Inferior parietal cortex (tissue), 1 donor: ENCODE data around the gene CACNA1G.

Experiments used
- DNase-seq: peaks from one replicate; pipeline ENCODE4 v3.0.0-alpha.2; 2016; ENCODE audit errors: extremely low spot score

The CACNA1G gene

DNA sequence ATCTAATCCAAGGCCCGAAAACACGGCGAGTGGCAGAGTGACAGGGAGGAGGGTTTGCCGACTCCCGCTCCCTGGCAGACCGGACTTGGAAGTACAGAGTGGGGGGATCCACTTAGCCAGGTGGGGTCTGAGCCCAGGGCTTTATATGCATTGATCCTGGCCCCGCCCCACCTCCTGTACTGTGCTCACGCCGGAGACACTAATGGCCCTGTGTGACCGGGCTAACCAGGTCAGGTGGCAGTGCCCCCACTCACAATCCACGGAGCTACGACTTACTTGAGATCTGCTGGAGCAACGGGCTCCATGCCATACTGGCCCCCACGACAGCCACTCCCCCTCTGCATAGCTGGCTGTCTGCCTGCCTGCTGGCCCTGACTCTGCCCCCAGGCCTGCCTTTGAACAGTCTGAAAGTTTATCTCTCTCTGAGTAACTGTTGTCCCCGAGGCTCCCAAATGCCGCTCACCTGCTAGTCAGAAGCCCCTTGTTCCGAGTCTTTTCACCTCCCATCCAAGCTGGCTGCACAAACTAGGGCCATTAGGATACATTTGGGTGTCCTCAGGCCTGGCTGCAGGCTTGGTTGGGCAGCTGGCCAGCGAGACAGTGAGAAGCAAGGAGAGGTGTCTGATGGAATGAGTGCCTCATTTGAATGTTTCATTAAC lies 28.0 kb downstream of the CACNA1G start:
- no peak for DNase-seq

GRCh38 chr17:50589095-50589705 lies 28.7 kb downstream of the CACNA1G start:
- DNase-seq: no peak

GRCh38 chr17:50590946-50591737 lies 30.6 kb downstream of the CACNA1G start:
- DNase-seq: no peak

DNA sequence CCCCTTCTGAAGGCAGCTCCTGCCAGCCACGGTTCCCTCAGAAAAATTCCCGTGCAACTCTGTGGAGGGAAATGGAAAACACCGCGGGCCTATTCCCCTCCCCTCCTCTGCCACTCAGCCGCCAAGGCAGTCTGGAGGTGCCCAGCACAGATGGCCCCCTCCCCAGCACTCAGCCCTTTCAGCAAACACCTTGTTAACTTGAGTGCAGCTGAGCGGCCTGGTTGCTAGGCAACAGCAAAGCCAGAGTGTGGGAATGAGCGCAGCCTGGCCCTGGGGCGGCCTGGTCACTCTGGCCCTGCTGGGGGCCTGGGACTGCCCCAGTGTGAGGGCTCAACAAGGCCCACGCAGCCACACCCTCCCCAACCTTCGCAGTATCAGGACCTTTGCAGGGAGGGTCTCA lies 32.8 kb downstream of the CACNA1G start:
- no peak for DNase-seq

DNA sequence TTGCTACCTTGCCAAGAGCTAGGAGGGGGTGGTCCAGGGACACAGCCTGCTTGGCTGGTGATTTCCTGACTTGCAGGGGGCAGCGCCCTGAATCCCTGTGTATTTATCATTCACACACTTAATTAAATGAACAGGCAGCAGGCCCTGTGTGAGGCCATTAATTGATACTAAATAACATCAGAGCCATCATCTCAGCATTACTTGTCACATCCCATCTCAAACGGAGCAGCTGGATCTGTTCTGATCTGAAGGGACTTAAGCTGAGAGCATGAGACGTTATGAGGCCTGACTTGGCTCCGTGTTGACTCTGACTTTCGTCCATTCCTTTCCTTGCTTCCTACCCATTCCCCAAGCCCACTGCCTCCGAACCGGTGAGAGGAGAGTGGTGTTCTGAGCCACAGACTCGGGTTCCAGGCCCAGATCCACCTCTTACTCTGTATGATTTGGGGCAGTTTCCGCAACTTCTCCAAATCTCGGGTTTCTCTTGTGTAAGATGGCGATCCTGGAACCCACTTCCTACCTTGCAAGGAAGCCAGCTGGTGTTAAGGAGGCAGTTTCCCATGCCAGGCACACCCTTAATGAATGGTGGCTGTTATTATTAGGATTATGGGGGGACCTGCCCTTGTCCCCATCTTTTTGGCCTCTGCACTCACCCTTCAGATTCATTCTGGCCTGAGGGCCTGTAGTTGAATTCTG lies 33.8 kb downstream of the CACNA1G start:
- no peak for DNase-seq

DNA sequence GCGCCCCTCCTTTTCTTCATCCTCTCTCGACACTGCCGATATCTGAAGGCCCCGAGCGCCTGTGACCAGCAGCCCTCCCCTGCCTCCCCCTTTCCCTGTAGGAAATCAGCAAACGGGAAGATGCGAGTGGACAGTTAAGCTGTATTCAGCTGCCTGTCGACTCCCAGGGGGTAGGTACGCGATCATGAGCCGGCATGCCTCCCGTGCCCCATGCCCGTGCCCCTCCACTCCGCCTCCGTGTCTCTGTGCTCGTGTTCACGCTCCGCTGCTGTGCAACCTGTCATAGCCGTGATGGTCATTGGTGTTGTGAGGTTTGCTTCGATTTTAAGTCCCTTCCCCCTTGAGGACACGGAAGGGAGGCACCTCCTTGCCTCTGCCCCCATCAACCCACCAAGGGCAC lies 34.4 kb downstream of the CACNA1G start:
- DNase-seq: no peak

- no peak for DNase-seq
Measured at GRCh38 chr17:50596191-50597037, 35.9 kb downstream of the CACNA1G start.

GRCh38 chr17:50598487-50598886 lies 38.0 kb downstream of the CACNA1G start:
- no peak for DNase-seq

- DNase-seq: no peak
Measured at GRCh38 chr17:50599606-50600005, 39.1 kb downstream of the CACNA1G start.

DNA sequence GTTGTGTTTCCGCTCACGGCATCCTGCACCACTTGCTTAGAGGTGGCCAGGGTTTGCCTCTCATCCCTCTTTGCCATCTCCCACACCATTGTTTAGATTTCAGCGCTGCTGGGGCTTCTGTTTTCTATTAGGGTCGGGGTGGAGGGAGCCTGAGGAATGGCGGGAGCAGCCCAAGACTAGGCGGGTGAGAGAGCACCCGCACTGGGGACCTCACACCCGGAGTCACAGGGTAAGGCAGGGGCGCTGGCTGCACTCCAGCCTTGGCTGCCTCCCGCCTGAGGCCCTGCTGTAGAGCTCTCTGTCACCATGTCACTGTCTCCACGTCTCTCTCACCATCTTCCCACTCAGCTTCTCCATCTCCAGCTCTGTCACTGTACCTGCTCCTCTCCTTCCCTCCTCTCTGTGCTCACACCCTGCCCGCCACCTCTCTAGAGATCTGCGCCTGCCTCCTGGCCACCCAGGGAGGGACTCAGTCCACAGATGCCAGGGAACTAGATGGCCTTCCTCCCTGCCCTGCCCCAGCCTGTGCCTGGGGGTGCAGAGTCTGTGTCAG lies 41.4 kb downstream of the CACNA1G start:
- DNase-seq: no peak

DNA sequence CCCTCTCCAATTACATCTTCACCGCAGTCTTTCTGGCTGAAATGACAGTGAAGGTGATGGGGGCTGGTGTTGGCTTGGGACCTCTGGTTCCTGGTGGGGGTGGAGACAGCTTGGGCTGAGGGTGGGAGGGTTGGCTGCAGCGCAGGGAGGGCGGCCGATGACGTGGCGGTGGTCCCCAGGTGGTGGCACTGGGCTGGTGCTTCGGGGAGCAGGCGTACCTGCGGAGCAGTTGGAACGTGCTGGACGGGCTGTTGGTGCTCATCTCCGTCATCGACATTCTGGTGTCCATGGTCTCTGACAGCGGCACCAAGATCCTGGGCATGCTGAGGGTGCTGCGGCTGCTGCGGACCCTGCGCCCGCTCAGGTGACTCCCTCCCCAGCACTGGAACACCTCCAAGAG lies 42.3 kb downstream of the CACNA1G start:
- no peak for DNase-seq

DNA sequence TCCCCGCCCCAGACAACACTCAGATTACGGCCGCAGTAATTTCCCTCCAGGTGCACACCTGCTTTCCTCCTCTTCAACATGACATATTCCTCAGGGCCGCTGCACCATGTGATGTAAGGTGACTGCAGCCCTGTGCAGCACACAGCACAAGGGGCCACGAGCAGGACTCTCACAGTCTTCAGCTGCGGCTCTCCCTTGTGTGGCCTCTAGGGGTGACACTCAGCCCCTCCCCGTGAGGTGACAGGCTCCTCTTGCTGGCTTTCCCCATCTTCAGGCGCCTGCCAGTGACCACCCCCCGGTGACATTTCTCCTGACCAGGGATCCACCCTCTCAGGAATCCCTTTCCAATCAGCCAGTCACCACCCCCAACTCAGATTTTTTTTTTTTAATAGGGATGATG lies 42.8 kb downstream of the CACNA1G start:
- no peak for DNase-seq

DNA sequence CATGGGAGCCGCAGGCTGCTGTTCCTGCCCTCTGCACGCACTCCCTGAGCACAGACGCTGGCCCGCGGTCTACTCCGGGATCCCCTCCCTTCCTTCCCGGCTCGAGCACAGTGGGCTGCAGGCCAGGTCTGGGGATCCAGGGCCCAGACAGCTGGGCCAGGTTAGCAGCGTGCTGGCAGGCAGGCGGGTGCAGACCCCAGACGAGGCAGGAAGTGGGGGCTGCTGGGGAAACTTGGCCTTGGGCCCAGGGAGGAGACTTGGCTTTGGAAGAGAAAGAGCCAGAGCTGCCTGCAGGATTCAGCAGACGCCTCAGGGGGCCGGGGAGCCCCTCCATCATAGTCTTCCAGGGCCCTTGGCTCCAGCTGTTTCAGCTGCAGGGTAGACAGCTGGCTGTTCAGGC lies 44.0 kb downstream of the CACNA1G start:
- no peak for DNase-seq

DNA sequence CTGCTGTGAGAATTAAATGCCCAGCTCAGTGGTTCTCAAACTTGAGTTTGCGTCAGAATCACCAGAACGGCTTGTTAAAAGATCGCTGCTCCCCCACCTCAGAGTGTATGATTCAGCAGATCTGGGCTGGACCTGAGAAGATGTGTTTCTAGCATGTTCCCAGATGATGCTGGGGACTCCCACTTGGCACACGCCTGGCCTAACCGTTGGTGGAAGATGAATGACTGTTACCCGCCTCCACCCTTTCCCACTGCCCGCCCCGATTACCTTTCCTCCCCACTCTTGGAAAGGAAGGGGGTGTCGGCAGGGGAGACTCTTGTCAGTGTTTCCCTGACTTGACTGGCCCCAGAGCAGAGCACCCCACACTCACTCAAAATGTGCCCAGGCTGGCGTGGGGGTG lies 44.9 kb downstream of the CACNA1G start:
- DNase-seq: no peak

- no peak for DNase-seq
Measured at GRCh38 chr17:50607522-50608175, 47.1 kb downstream of the CACNA1G start.

GRCh38 chr17:50608700-50609379 lies 48.3 kb downstream of the CACNA1G start:
- no peak for DNase-seq

DNA sequence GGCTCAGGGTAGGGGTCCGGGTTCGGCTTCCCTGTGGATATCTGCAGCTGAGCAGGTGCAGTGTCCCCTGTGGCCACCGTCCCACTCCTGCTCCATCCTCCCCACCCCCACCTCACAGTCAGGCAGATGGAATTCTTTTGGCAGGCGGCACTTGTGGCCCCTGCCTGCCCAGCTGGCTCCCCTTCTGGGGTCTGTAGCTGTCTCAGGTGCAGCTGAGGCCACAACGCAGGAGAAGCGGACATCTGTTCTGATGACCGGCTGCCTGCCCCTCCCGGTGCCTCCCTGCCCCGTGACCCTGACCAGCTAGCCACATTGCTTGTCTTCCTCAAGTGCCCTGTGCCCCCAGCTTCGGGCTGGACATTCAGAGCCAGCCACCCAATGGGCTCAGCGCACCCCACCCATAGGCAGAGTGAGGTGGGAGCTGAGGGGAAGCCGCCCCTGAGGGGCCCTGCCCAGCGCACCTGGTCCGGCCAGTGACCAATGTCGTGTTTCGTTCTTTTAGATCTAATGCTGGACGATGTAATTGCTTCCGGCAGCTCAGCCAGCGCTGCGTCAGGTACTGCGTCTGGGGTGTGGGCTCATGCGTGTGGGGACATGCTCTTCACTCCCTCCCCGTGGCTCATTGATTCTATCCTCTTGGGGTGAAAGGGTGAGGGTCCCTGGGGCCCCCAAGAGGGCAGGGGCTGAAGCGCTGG lies 49.0 kb downstream of the CACNA1G start:
- DNase-seq: no peak

GRCh38 chr17:50611634-50612033 lies 51.1 kb downstream of the CACNA1G start:
- no peak for DNase-seq

GRCh38 chr17:50612281-50612680 lies 51.8 kb downstream of the CACNA1G start:
- DNase-seq: no peak
